ENCODE data around the gene PPP6R1.

DNA sequence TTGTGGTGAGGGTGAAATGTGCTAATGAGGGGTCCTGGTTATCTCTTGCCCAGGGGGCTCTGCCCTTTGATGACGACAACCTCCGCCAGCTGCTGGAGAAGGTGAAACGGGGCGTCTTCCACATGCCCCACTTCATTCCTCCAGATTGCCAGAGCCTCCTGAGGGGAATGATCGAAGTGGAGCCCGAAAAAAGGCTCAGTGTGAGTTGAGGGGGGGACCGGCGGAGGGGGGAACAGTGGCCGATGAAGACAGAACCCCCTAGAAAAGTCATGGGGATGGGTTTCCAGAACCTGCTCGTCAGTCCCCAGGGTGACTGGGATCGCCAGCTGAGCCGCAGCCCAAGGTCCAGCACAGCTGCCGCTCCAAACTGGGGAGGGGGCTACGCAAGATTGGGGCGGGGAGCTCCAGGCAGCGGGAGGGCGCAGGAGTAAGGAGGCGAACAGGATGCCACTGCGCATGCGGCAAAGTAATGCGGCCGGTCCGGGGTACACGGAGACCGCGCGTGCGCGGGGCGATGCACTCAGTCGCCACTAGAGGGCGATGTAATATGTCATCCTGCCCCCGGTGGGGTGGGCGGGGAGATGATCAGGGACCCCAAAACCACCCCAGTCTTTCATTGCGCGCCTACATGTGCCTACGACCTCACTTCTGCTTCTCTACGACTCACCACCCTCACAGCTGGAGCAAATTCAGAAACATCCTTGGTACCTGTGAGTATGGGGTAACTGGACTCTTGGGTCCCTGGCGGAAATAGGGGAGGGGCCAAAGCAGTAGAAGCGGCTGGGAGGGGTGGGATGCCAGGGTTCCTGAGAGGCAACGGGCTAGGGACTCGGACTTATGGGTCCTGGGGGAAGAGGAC, 42.9 kb upstream of the PPP6R1 start:
- TF ChIP-seq SIN3A (IDR thresholded peaks at IDR 0.05; ENCODE audit: borderline replicate concordance, low read depth, low read length) (no peak), REST (IDR thresholded peaks at IDR 0.05; ENCODE audit: low read depth, low read length) (no peak), CTCF (IDR thresholded peaks at IDR 0.05) (peak; percentile 91), FOSL2 (IDR thresholded peaks at IDR 0.05; ENCODE audit: borderline replicate concordance, low read depth) (no peak), RAD21 (IDR thresholded peaks at IDR 0.05; ENCODE audit: low read length) (peak; percentile 73)
- TF ChIP-seq, protein P1, sequence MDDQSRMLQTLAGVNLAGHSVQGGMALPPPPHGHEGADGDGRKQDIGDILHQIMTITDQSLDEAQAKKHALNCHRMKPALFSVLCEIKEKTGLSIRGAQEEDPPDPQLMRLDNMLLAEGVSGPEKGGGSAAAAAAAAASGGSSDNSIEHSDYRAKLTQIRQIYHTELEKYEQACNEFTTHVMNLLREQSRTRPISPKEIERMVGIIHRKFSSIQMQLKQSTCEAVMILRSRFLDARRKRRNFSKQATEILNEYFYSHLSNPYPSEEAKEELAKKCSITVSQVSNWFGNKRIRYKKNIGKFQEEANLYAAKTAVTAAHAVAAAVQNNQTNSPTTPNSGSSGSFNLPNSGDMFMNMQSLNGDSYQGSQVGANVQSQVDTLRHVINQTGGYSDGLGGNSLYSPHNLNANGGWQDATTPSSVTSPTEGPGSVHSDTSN (IDR thresholded peaks at IDR 0.05): no peak

All from SK-N-SH (cell line).